Suprapubic skin (tissue), 4 donors: Measurements from ENCODE around the gene C17orf107. TPM values are rescaled to one million over a fixed set of nuclear protein-coding genes. Genes with fewer than 3 reads are reported as not detected.

Source experiments
- DNase-seq, 2 donors: peaks; one replicate each; pipeline ENCODE4 v3.0.0-alpha.2; 2019; ENCODE audit warnings: low spot score in 2 of 2
- H3K27ac ChIP-seq: fragments of 200-600 bp; sonication (generic); one replicate; pipeline ENCODE4 v1.5.1; 2019
- H3K27me3 ChIP-seq: fragments of 200-600 bp; sonication (generic); one replicate; pipeline ENCODE4 v1.5.1; 2019
- H3K36me3 ChIP-seq: fragments of 200-600 bp; sonication (generic); one replicate; pipeline ENCODE4 v1.5.1; 2019
- H3K4me1 ChIP-seq: fragments of 200-600 bp; sonication (generic); one replicate; pipeline ENCODE4 v1.5.1; 2019
- H3K4me3 ChIP-seq: fragments of 200-600 bp; sonication (generic); one replicate; pipeline ENCODE4 v1.5.1; 2019; ENCODE audit warnings: mild to moderate bottlenecking
- H3K9me3 ChIP-seq: fragments of 200-600 bp; sonication (generic); one replicate; pipeline ENCODE4 v1.5.1; 2019
- EP300 ChIP-seq: sonication (generic); formaldehyde crosslinking; IDR thresholded peaks from one replicate; pipeline ENCODE4 v1.6.1; 2017; ENCODE audit warnings: antibody characterized with exemption
- POLR2A ChIP-seq, 2 donors: fragments of 450-650 bp; IDR thresholded peaks; one replicate each; pipeline ENCODE4 v1.6.1; 2017; ENCODE audit warnings: antibody characterized with exemption in 2 of 2, mild to moderate bottlenecking in 2 of 2, moderate library complexity in 2 of 2
- POLR2AphosphoS5 ChIP-seq, 3 donors: sonication (generic); formaldehyde crosslinking; IDR thresholded peaks; one replicate each; pipeline ENCODE4 v1.6.1; 2017; ENCODE audit warnings: antibody characterized with exemption in 3 of 3
- WGBS: methylation state at CpG from one replicate; pipeline ENCODE4 v1.1.5; 2018; 5-methylcytosine and 5-hydroxymethylcytosine counted together
- total RNA-seq, 4 donors: library from RNA; depleted of rRNA; stranded (reverse); fragments of >200 nt; gene quantifications; one replicate each; pipeline ENCODE4 v1.1.0, GENCODE V29; 2016
- TF ChIP-seq, protein P1 (sequence below), 2 donors: fragments of 200-600 bp in 1 of 2; fragments of 450-650 bp in 1 of 2; sonication (generic) in 1 of 2; IDR thresholded peaks; one replicate each; pipeline ENCODE4 v1.5.1; 2016 to 2019; ENCODE audit warnings: antibody characterized with exemption in 2 of 2, mild to moderate bottlenecking in 1 of 2, moderate library complexity in 1 of 2

C17orf107 gene
- total RNA-seq, 4 donors from 2014 or later = 3.7 to 9.8 (median 7.5) TPM

GRCh38 chr17:4892499-4893221, 6.7 kb upstream of the C17orf107 start:
- H3K36me3 ChIP-seq = peaks cover 89% of the 10 kb centered on the region
- H3K9me3 ChIP-seq = no peaks in the 10 kb centered on the region
- H3K4me3 ChIP-seq = no peak overlapping the region
- no peaks in the 10 kb centered on the region for H3K27me3 ChIP-seq
- WGBS = 86% methylated on average over 9 of the region's 23 CpGs
- TF ChIP-seq POLR2A (IDR thresholded peaks at IDR 0.05) = no peak
- TF ChIP-seq, protein P1, sequence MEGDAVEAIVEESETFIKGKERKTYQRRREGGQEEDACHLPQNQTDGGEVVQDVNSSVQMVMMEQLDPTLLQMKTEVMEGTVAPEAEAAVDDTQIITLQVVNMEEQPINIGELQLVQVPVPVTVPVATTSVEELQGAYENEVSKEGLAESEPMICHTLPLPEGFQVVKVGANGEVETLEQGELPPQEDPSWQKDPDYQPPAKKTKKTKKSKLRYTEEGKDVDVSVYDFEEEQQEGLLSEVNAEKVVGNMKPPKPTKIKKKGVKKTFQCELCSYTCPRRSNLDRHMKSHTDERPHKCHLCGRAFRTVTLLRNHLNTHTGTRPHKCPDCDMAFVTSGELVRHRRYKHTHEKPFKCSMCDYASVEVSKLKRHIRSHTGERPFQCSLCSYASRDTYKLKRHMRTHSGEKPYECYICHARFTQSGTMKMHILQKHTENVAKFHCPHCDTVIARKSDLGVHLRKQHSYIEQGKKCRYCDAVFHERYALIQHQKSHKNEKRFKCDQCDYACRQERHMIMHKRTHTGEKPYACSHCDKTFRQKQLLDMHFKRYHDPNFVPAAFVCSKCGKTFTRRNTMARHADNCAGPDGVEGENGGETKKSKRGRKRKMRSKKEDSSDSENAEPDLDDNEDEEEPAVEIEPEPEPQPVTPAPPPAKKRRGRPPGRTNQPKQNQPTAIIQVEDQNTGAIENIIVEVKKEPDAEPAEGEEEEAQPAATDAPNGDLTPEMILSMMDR (IDR thresholded peaks at IDR 0.05) = no peak
- TF ChIP-seq EP300 = no peak
- TF ChIP-seq POLR2AphosphoS5 (IDR thresholded peaks at IDR 0.05) = no peak
- DNase-seq = no peak
- H3K27ac ChIP-seq = no peak overlapping the region
- no peaks in the 10 kb centered on the region for H3K4me1 ChIP-seq

DNA sequence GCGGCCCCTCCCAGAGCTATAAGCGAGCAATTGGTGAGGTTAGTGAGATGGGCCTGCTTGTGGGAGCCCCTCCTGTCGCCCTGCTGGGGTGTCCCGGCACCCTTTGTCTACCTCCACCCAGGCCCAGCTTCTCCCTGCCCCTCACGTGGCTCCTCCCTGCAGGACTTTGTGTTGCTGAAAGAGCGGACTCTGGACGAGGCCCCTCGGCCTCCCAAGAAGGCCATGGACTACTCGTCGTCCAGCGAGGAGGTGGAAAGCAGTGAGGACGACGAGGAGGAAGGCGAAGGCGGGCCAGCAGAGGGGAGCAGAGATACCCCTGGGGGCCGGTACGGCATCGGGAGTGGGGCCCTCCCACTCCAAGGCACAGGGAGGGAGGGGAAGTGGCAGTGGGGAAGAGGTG, 6.1 kb upstream of the C17orf107 start:
- no peak for DNase-seq
- no peaks in the 10 kb centered on the region for H3K27me3 ChIP-seq
- H3K27ac ChIP-seq = no peak overlapping the region
- TF ChIP-seq EP300 (no peak), POLR2AphosphoS5 (IDR thresholded peaks at IDR 0.05) (no peak), POLR2A (IDR thresholded peaks at IDR 0.05) (no peak)
- TF ChIP-seq, protein P1 (IDR thresholded peaks at IDR 0.05) = no peak
- H3K36me3 ChIP-seq = peaks cover 83% of the 10 kb centered on the region
- no peak overlapping the region for H3K4me3 ChIP-seq
- WGBS = 92% methylated on average over 18 of the region's 18 CpGs
- H3K9me3 ChIP-seq = no peaks in the 10 kb centered on the region
- peaks cover 3% of the 10 kb centered on the region for H3K4me1 ChIP-seq

DNA sequence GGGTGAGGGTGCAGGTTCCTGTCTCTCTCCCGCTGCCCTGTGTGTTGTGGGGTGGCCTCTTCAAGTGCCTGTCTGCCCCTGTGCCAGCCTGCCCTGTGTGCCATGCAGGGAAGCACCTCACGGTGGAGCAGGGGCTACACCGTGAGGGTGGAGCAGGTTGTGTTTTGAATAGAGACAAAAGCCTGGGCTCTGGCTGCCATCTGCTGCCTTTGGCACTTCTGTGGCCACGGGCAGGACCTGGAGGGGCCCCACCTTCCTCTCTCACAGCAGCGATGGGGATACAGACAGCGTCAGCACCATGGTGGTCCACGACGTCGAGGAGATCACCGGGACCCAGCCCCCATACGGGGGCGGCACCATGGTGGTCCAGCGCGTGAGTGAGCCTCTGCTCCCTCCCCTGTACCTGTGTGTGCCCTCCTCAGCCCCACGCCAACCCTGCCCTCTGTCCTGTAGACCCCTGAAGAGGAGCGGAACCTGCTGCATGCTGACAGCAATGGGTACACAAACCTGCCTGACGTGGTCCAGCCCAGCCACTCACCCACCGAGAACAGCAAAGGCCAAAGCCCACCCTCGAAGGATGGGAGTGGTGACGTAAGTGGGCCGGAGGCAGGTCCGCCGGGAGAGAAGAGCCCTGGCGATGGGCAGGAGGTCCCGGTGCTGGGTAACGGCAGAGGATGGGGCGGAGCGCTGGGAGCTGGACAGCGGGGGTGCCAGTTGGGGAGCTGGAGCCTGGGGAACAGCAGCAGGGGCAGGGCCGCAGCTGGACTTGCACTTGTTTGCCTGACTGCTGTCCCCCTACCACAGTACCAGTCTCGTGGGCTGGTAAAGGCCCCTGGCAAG, 5.4 kb upstream of the C17orf107 start:
- TF ChIP-seq, protein P1 (IDR thresholded peaks at IDR 0.05) = no peak
- TF ChIP-seq POLR2A (IDR thresholded peaks at IDR 0.05) (no peak), POLR2AphosphoS5 (IDR thresholded peaks at IDR 0.05) (no peak), EP300 (no peak)
- DNase-seq = no peak
- Histone ChIP-seq H3K27ac (no peak overlapping the region), H3K36me3 (peaks cover 81% of the 10 kb centered on the region), H3K9me3 (no peaks in the 10 kb centered on the region), H3K4me3 (no peak overlapping the region), H3K4me1 (peaks cover 10% of the 10 kb centered on the region), H3K27me3 (no peaks in the 10 kb centered on the region)
- 88% methylated on average over 20 of the region's 31 CpGs for WGBS

- no peaks in the 10 kb centered on the region for H3K27me3 ChIP-seq
- H3K4me3 ChIP-seq = no peak overlapping the region
- H3K36me3 ChIP-seq = peaks cover 72% of the 10 kb centered on the region
- H3K9me3 ChIP-seq = no peaks in the 10 kb centered on the region
- no peak for DNase-seq
- 90% methylated on average over 13 of the region's 13 CpGs for WGBS
- H3K27ac ChIP-seq = no peak overlapping the region
- peaks cover 22% of the 10 kb centered on the region for H3K4me1 ChIP-seq
- TF ChIP-seq POLR2A (IDR thresholded peaks at IDR 0.05) = no peak
Measured at GRCh38 chr17:4895121-4895520, 4.2 kb upstream of the C17orf107 start.

- H3K4me1 ChIP-seq = peaks cover 28% of the 10 kb centered on the region
- H3K27ac ChIP-seq = no peak overlapping the region
- H3K9me3 ChIP-seq = no peaks in the 10 kb centered on the region
- 79% methylated on average over 27 of the region's 27 CpGs for WGBS
- H3K27me3 ChIP-seq = no peaks in the 10 kb centered on the region
- peaks cover 66% of the 10 kb centered on the region for H3K36me3 ChIP-seq
- TF ChIP-seq, protein P1 (IDR thresholded peaks at IDR 0.05) = peak in 1 of 2 donors; percentile 12
- TF ChIP-seq POLR2A (IDR thresholded peaks at IDR 0.05) = no peak
- H3K4me3 ChIP-seq = no peak overlapping the region
- DNase-seq = no peak
Measured at GRCh38 chr17:4895657-4896331, 3.5 kb upstream of the C17orf107 start.
